Bronchial epithelial cell (primary cell): Measurements from ENCODE around the gene ADAM12. TPM values are rescaled to one million over a fixed set of nuclear protein-coding genes. Genes with fewer than 3 reads are reported as not detected.
"Not testable (repeated sequence)": the region's sequence is repeated elsewhere in the genome, so short reads cannot be mapped to it uniquely, and the experiment has no call there.

Source experiments
- DNase-seq: peaks from one replicate; pipeline ENCODE4 v3.0.0-alpha.2; 2010; ENCODE audit warnings: low read depth
- FAIRE-seq: peaks from 2 replicates; lab custom pipeline; 2011; peaks lifted over from hg19 to GRCh38; lab: Jason Lieb, UNC
- H3K27me3 ChIP-seq: 2 replicates; pipeline ENCODE4 v1.5.1; 2011; ENCODE audit warnings: low read length; ENCODE audit not compliant: control insufficient read depth, insufficient read depth
- H3K36me3 ChIP-seq: 2 replicates; pipeline ENCODE4 v1.5.1; 2011; ENCODE audit warnings: low read length; ENCODE audit not compliant: control insufficient read depth, insufficient read depth
- H3K4me3 ChIP-seq: 2 replicates; pipeline ENCODE4 v1.5.1; 2011; ENCODE audit warnings: mild to moderate bottlenecking, low read depth, low read length, control low read depth
- CTCF ChIP-seq: IDR thresholded peaks from 2 replicates; pipeline ENCODE4 v1.5.1; 2011; ENCODE audit warnings: mild to moderate bottlenecking, moderate library complexity, low read length, control low read depth, inconsistent platforms; ENCODE audit not compliant: insufficient read depth, severe bottlenecking
- total RNA-seq: library from RNA; depleted of rRNA; stranded (reverse); fragments of >200 nt; gene quantifications from 2 replicates; pipeline ENCODE4 v1.2.1, GENCODE V29; 2014

ADAM12 gene
- total RNA-seq, 1 donor from 2014 or later: 1.8 TPM

DNA sequence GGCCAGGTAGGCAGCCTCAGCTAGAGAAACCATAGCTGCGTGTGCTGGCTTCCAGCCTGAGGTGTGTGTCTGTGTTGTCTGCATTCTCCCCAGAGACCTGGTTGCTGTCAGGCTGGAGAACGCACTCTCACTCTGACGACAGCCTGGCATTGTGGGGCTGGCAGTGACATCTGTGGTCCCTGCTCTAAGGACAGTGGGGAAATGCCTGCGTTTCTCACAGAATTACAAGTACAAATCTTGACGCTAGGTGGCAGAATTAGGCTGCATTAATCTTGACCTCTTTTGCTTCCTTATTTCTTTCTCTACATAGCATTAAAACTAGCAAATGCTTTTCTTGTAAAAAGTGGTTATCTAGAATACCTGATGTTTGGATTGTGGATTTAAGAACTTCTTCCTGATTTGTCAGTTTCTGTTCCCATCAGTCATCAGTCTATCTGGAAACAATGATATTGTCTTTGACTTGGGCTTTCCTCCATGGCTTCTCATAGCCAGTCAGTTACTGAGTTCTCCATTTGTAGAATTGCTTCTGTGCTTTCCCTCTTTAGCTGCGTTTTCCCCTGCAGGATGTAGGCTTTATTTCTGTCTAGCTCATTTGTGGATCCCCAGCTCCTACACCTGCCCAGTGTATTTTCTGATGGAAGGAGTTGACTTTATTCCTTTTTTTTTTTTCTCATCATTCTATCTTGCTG, 405.9 kb downstream of the ADAM12 start:
- Histone ChIP-seq H3K36me3 (no peaks in the 10 kb centered on the region), H3K4me3 (no peak overlapping the region), H3K27me3 (no peaks in the 10 kb centered on the region)
- DNase-seq: peak; percentile 67
- no peak for FAIRE-seq
- TF ChIP-seq CTCF: peak; percentile 56

DNA sequence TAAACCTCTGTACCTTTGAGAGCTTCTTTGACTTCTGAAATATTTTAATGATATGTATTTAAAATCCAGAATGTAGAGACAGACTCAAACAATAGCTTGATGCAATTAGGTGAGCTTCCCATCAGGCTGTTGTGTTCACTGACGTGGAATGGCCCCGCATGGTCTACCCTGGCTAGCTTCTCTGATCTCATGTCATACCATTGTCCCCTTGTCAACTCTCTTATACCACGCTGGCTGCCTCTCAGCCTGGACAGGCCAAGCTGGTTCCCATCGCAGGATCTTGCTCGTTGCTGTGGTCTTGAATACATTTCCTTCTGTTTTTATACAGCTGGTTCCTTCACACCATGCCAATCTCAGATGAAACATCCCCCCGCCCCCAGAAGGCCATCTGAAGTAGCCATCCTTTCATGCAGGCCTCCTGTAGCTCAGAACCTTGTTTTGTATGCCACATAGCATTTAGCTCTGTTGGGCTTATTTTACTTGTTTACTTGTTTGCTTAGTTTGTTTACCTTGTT, 407.7 kb downstream of the ADAM12 start:
- no peak for DNase-seq
- no peak for TF ChIP-seq CTCF
- H3K36me3 ChIP-seq: no peaks in the 10 kb centered on the region
- FAIRE-seq: no peak
- H3K27me3 ChIP-seq: no peaks in the 10 kb centered on the region
- H3K4me3 ChIP-seq: no peak overlapping the region

DNA sequence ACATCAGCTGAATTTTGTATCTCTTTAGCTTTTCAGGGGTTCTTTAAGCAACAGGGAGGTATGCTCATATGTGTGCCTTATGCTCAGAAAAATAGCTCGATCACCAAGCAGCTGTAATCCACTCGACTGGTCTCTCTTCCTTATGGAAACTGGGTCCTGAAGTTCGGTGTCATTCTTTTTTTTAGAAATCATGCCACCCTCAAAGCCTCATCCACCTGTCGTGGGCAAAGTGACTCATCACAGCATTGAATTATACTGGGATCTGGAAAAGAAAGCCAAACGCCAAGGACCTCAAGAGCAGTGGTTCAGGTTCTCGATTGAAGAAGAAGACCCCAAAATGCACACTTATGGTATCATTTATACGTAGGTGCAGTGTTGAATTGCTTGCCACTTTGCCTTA, 408.3 kb downstream of the ADAM12 start:
- no peak for TF ChIP-seq CTCF
- Histone ChIP-seq H3K4me3 (no peak overlapping the region), H3K36me3 (no peaks in the 10 kb centered on the region), H3K27me3 (no peaks in the 10 kb centered on the region)
- DNase-seq (no peak), FAIRE-seq (no peak)

GRCh38 chr10:125976960-125977605, 411.2 kb downstream of the ADAM12 start:
- no peak for DNase-seq
- FAIRE-seq: peak; percentile 23
- Histone ChIP-seq H3K27me3 (no peaks in the 10 kb centered on the region), H3K36me3 (no peaks in the 10 kb centered on the region), H3K4me3 (no peak overlapping the region)
- TF ChIP-seq CTCF: peak; percentile 25

GRCh38 chr10:125970077-125970630, 418.1 kb downstream of the ADAM12 start:
- not testable (repeated sequence) for H3K27me3 ChIP-seq, FAIRE-seq, H3K36me3 ChIP-seq, DNase-seq, H3K4me3 ChIP-seq

GRCh38 chr10:125967533-125967932, 420.7 kb downstream of the ADAM12 start:
- peak; percentile 57 for DNase-seq
- no peaks in the 10 kb centered on the region for H3K36me3 ChIP-seq
- TF ChIP-seq CTCF: no peak
- no peaks in the 10 kb centered on the region for H3K27me3 ChIP-seq
- H3K4me3 ChIP-seq: no peak overlapping the region
- FAIRE-seq: no peak
